K562 (cell line): Measurements from ENCODE around the gene ZNF234. TPM values are rescaled to one million over a fixed set of nuclear protein-coding genes. Genes with fewer than 3 reads are reported as not detected.

Experiments
- ATAC-seq: fragments of 200-7000 bp; cut with Tn5 transposase; 3 replicates; pipeline ENCODE4 v1.9.1; 2020; ENCODE audit warnings: moderate library complexity
- BruUV-seq: library from RNA; stranded (reverse); fragments of 400-500 nt; replicated peaks from 2 replicates; lab custom pipeline; 2021; lab: Mats Ljungman, UMichigan
- CTCF ChIA-PET: fragments of 300-600 bp; formaldehyde crosslinking; extraction: SDS; loops from one replicate; lab custom pipeline; 2021; ENCODE audit warnings: low intra/inter-chr PET ratio; lab: Yijun Ruan, JAX
- POLR2A ChIA-PET: fragments of 300-600, 350-650 bp; sonication (Branson Sonifier 250); formaldehyde crosslinking; extraction: SDS; loops from one replicate; lab custom pipeline; 2021; ENCODE audit warnings: antibody characterized with exemption, inconsistent platforms; lab: Yijun Ruan, JAX
- DNase-seq, 4 experiments: peaks; one replicate each; pipeline versions ENCODE4 v3.0.0 to v3.0.0-alpha.2; 2011 to 2018; ENCODE audit warnings: low spot score in 3 of 4, mixed read lengths in 3 of 4; ENCODE audit errors: extremely low read depth in 1 of 4
- FAIRE-seq: peaks from 2 replicates; lab custom pipeline; 2011; peaks lifted over from hg19 to GRCh38; lab: Jason Lieb, UNC
- H2AFZ ChIP-seq: 2 replicates; pipeline ENCODE4 v1.6.0; 2011; ENCODE audit warnings: low read depth, low read length, control low read depth, inconsistent platforms
- H3K27ac ChIP-seq: fragments of 200-600 bp; 3 replicates; pipeline ENCODE4 v1.8.0; 2011; ENCODE audit warnings: low read depth, mild to moderate bottlenecking, control low read depth, inconsistent platforms, low read length, moderate library complexity, mixed read lengths; ENCODE audit errors: extremely low read depth
- H3K27me3 ChIP-seq, 2 experiments: fragments of 300-600 bp in 1 of 2; 2 replicates in 1 of 2; 3 replicates in 1 of 2; pipeline versions ENCODE4 v1.6.0 to v1.8.0; 2011; ENCODE audit warnings: inconsistent platforms in 2 of 2, low read length in 2 of 2, mild to moderate bottlenecking in 1 of 2, mixed read lengths in 1 of 2, moderate library complexity in 1 of 2; ENCODE audit not compliant: control insufficient read depth in 2 of 2, insufficient read depth in 2 of 2
- H3K36me3 ChIP-seq: fragments of 300-600 bp; 3 replicates; pipeline ENCODE4 v1.8.0; 2011; ENCODE audit warnings: mild to moderate bottlenecking, low read length, inconsistent platforms; ENCODE audit not compliant: control insufficient read depth, insufficient read depth
- H3K4me1 ChIP-seq, 2 experiments: fragments of 200-600 bp in 1 of 2; replicated peaks in 1 of 2; 2 replicates in 1 of 2; 3 replicates in 1 of 2; pipeline versions ENCODE4 v1.5.1 to v1.8.0; 2011; ENCODE audit warnings: inconsistent platforms in 2 of 2, low read length in 2 of 2, mild to moderate bottlenecking in 1 of 2, mixed read lengths in 1 of 2, moderate library complexity in 1 of 2; ENCODE audit not compliant: control insufficient read depth in 2 of 2, insufficient read depth in 2 of 2
- H3K4me2 ChIP-seq: 2 replicates; pipeline ENCODE4 v1.6.1; 2011; ENCODE audit warnings: low read length, control low read depth, inconsistent platforms, mixed read lengths; ENCODE audit not compliant: insufficient read depth
- H3K4me3 ChIP-seq: fragments of 200-600 bp; sonication (generic), shearing (Covaris generic); 2 replicates; pipeline ENCODE4 v1.5.1; 2016; ENCODE audit warnings: control low read depth, inconsistent platforms
- H3K79me2 ChIP-seq: fragments of 200-600 bp; 3 replicates; pipeline ENCODE4 v1.8.0; 2011; ENCODE audit warnings: low read length, inconsistent platforms; ENCODE audit not compliant: control insufficient read depth, insufficient read depth
- H3K9ac ChIP-seq, 2 experiments: 2 replicates each; pipeline versions ENCODE4 v1.6.0 to v1.6.1; 2011; ENCODE audit warnings: low read depth in 2 of 2, low read length in 2 of 2, control low read depth in 1 of 2, inconsistent platforms in 1 of 2, mild to moderate bottlenecking in 1 of 2, mixed read lengths in 1 of 2; ENCODE audit not compliant: insufficient read depth in 1 of 2
- H3K9me1 ChIP-seq: one replicate; pipeline ENCODE4 v1.6.0; 2011; ENCODE audit warnings: inconsistent platforms, mild to moderate bottlenecking, low read length, moderate library complexity; ENCODE audit not compliant: control insufficient read depth, insufficient read depth
- H3K9me3 ChIP-seq: replicated peaks from 2 replicates; pipeline ENCODE4 v1.5.1; 2011; ENCODE audit warnings: low read depth, low read length, inconsistent platforms; ENCODE audit not compliant: control insufficient read depth, insufficient read depth
- H4K20me1 ChIP-seq: replicated peaks from 2 replicates; pipeline ENCODE4 v1.6.1; 2011; ENCODE audit warnings: low read length, inconsistent platforms, mixed read lengths; ENCODE audit not compliant: control insufficient read depth, insufficient read depth
- ESRRA ChIP-seq: fragments of 450-650 bp; IDR thresholded peaks from 2 replicates; pipeline ENCODE4 v1.6.1; 2014; ENCODE audit warnings: low read depth, mild to moderate bottlenecking, moderate library complexity, borderline replicate concordance
- POLR2B ChIP-seq: fragments of 450-650 bp; IDR thresholded peaks from 2 replicates; pipeline ENCODE4 v1.6.1; 2018; ENCODE audit warnings: low read depth; ENCODE audit not compliant: partially characterized antibody
- POLR2G ChIP-seq: fragments of 200-400 bp; formaldehyde crosslinking; IDR thresholded peaks from 2 replicates; pipeline ENCODE4 v1.6.1; 2017; ENCODE audit warnings: low read depth, mild to moderate bottlenecking, antibody characterized with exemption, low read length, moderate library complexity
- RAD21 ChIP-seq, 2 experiments: fragments of 250-450 bp in 1 of 2; fragments of 450-650 bp in 1 of 2; sonication (Bioruptor Pico) in 1 of 2; formaldehyde crosslinking in 1 of 2; IDR thresholded peaks in 1 of 2; conservative IDR thresholded peaks in 1 of 2; 2 replicates each; pipeline versions ENCODE4 v1.4.0 to v1.8.0; 2020 to 2022; ENCODE audit warnings: mild to moderate bottlenecking in 2 of 2, moderate library complexity in 1 of 2
- SMARCE1 ChIP-seq: fragments of 450-650 bp; IDR thresholded peaks from 2 replicates; pipeline ENCODE4 v1.7.1; 2016; ENCODE audit warnings: mild to moderate bottlenecking
- TEAD2 ChIP-seq: fragments of 450-650 bp; IDR thresholded peaks from 2 replicates; pipeline ENCODE4 v1.6.1; 2016; ENCODE audit warnings: missing genetic modification characterization, control low read depth, missing compliant biosample characterization
- ZEB2 ChIP-seq: fragments of 450-650 bp; IDR thresholded peaks from 2 replicates; pipeline ENCODE4 v1.6.1; 2016
- ZNF395 ChIP-seq: fragments of 200-800 bp; sonication (Bioruptor generic); IDR thresholded peaks from 2 replicates; pipeline ENCODE4 v1.6.1; 2017; ENCODE audit warnings: missing genetic modification characterization, missing compliant biosample characterization
- whole genome bisulfite sequencing: fragments of 100-300 bp; shearing (Covaris generic); methylation state at CpG from one replicate; pipeline ENCODE4 v1.1.6; 2016; ENCODE audit warnings: low coverage, mixed read lengths; ENCODE audit not compliant: insufficient coverage; ENCODE audit errors: missing lambda C conversion rate; 5-methylcytosine and 5-hydroxymethylcytosine counted together
- in situ Hi-C: fragments of 300-500 bp; cut with MboI; formaldehyde crosslinking; loops from 4 replicates; pipeline ENCODE4 v1.15.0; 2018; ENCODE audit warnings: inconsistent platforms, mixed read lengths
- intact Hi-C: fragments of 100-400 bp; cut with micrococcal nuclease; formaldehyde crosslinking; loops from 2 replicates; pipeline ENCODE4 v1.14.2; 2022
- polyA plus RNA-seq, 8 experiments: library from polyadenylated mRNA; depleted of rRNA in 4 of 8; stranded (reverse) in 5 of 8; unstranded in 3 of 8; fragments of >200 nt; fragmentation: Nextera tagmentation in 2 of 8; fragmentation: Illumina TruSeq in 1 of 8; extraction: Ambion mirVana in 2 of 8; extraction: Trizol in 1 of 8; gene quantifications; 2 replicates each; pipeline versions ENCODE4 v1.2.1 to v1.2.3, GENCODE V29; 2011 to 2014; ENCODE audit warnings: inconsistent platforms in 1 of 8, missing spikeins in 1 of 8
- total RNA-seq, 7 experiments: library from RNA; depleted of rRNA in 6 of 7; stranded (reverse); fragments of >200 nt in 6 of 7; fragmentation: Illumina TruSeq in 2 of 7; extraction: Trizol in 2 of 7; gene quantifications; 2 replicates each; pipeline versions ENCODE4 v1.2.1 to v1.2.3, GENCODE V29; 2011 to 2021; ENCODE audit warnings: low replicate concordance in 1 of 7

ZNF234 gene
- total and polyA plus RNA-seq, 9 of the 15 experiments (the other 6 are each of a cell fraction or from before 2014, with no cell fraction given), result 0.82 to 2.9 (median 1.5) TPM

GRCh38 chr19:44112802-44113137, 28.6 kb upstream of the ZNF234 start:
- 8% methylated on average over 11 of the region's 11 CpGs for WGBS
- Histone ChIP-seq H3K36me3 (no peaks in the 10 kb centered on the region; the same call in 2 of the 3 replicates), H3K4me2 (peak overlapping the region; percentile 87), H3K27ac (peak overlapping the region; percentile 42), H3K27me3 (no peaks in the 10 kb centered on the region), H3K9ac (peak overlapping the region; percentile 91 to 95; a peak in 3 of 4 replicates), H4K20me1 (no peaks in the 10 kb centered on the region), H3K9me1 (no peaks in the 10 kb centered on the region), H3K79me2 (0 out of 3 replicates have a peak, but pooled peaks cover 2% of the 10 kb centered on the region), H2AFZ (peak overlapping the region; percentile 92), H3K4me1 (no peaks in the 10 kb centered on the region; a peak in 2 of 5 replicates), H3K9me3 (peaks cover 8% of the 10 kb centered on the region), H3K4me3 (peak overlapping the region; percentile 91)
- intact Hi-C loops, result loop anchor here (1.0 to 10.0 kb wide), 2 partner anchors 18 to 108 kb away; partner anchors contain the start of genes ZNF224 and ZNF230
- FAIRE-seq, result no peak
- in situ Hi-C loops, result no loop called here
- no peak for TF ChIP-seq ESRRA
- TF ChIP-seq POLR2B, result no peak
- no peak for TF ChIP-seq ZEB2
- no peak for TF ChIP-seq POLR2G
- no peak for TF ChIP-seq ZNF395 (CRISPR knock-in tag)
- 0 out of 4 replicates have a peak, but pooled peaks of 1 of the 2 experiments have one; percentile 1 for TF ChIP-seq RAD21 (CRISPR knock-in tag; conservative IDR thresholded peaks at IDR 0.05 in 1 of 2, IDR thresholded peaks at IDR 0.05 in 1 of 2)
- TF ChIP-seq SMARCE1, result no peak
- TF ChIP-seq TEAD2, result no peak
- BruUV-seq, result no TSS peak
- POLR2A ChIA-PET, result interaction anchor here (0.6 to 1.3 kb wide), 3 partner anchors 10 to 162 kb away, joined by 3 to 5 read pairs (median 3); partner anchors contain the start of gene ZNF221
- CTCF ChIA-PET, result no interaction called here
- no peak; the same call in 2 of the 3 replicates for ATAC-seq
- DNase-seq, result no peak
